Measurements from ENCODE around the gene PRDM15. TPM values are rescaled to one million over a fixed set of nuclear protein-coding genes. Genes with fewer than 3 reads are reported as not detected.
"Not testable (repeated sequence)": the region's sequence is repeated elsewhere in the genome, so short reads cannot be mapped to it uniquely, and the experiment has no call there.

Gene PRDM15
- total RNA-seq, 1 donor from 2014 or later: 4.9 TPM

GRCh38 chr21:41799763-41800162, 79.4 kb downstream of the PRDM15 start:
- no peak for TF ChIP-seq CTCF (conservative IDR thresholded peaks at IDR 0.05; ENCODE audit: low read depth, low read length)
- no peak for DNase-seq (ENCODE audit: low read depth)
- no peak overlapping the region for H3K4me3 ChIP-seq (ENCODE audit: low read depth, low read length)

- no peak for TF ChIP-seq CTCF (conservative IDR thresholded peaks at IDR 0.05; ENCODE audit: low read depth, low read length)
- no peak for DNase-seq (ENCODE audit: low read depth)
- no peak overlapping the region for H3K4me3 ChIP-seq (ENCODE audit: low read depth, low read length)
Measured at GRCh38 chr21:41798326-41798725, 80.8 kb downstream of the PRDM15 start.

- TF ChIP-seq CTCF (conservative IDR thresholded peaks at IDR 0.05; ENCODE audit: low read depth, low read length): no peak
Measured at GRCh38 chr21:41796476-41797080, 82.6 kb downstream of the PRDM15 start.

GRCh38 chr21:41795726-41796125, 83.4 kb downstream of the PRDM15 start:
- no peak for TF ChIP-seq CTCF (conservative IDR thresholded peaks at IDR 0.05; ENCODE audit: low read depth, low read length)
- DNase-seq (ENCODE audit: low read depth): no peak
- H3K4me3 ChIP-seq (ENCODE audit: low read depth, low read length): no peak overlapping the region

More at GRCh38 chr21:41796476-41797080, 82.6 kb downstream of the PRDM15 start:
- H3K4me3 ChIP-seq (ENCODE audit: low read depth, low read length): no peak overlapping the region
- DNase-seq (ENCODE audit: low read depth): no peak

- H3K4me3 ChIP-seq (ENCODE audit: low read depth, low read length): no peak overlapping the region
- no peak for DNase-seq (ENCODE audit: low read depth)
- TF ChIP-seq CTCF (conservative IDR thresholded peaks at IDR 0.05; ENCODE audit: low read depth, low read length): no peak
Measured at GRCh38 chr21:41794600-41794999, 84.5 kb downstream of the PRDM15 start.

GRCh38 chr21:41792711-41793110, 86.4 kb downstream of the PRDM15 start:
- no peak for TF ChIP-seq CTCF (conservative IDR thresholded peaks at IDR 0.05; ENCODE audit: low read depth, low read length)
- DNase-seq (ENCODE audit: low read depth): no peak
- H3K4me3 ChIP-seq (ENCODE audit: low read depth, low read length): no peak overlapping the region

- peak; percentile 6 for TF ChIP-seq CTCF (conservative IDR thresholded peaks at IDR 0.05; ENCODE audit: low read depth, low read length)
- H3K4me3 ChIP-seq (ENCODE audit: low read depth, low read length): no peak overlapping the region
- peak; percentile 56 for DNase-seq (ENCODE audit: low read depth)
Measured at GRCh38 chr21:41786509-41786987, 92.6 kb downstream of the PRDM15 start.

- H3K4me3 ChIP-seq (ENCODE audit: low read depth, low read length); DNase-seq (ENCODE audit: low read depth): not testable (repeated sequence)
Measured at GRCh38 chr21:41785262-41785661, 93.9 kb downstream of the PRDM15 start.
